B cell (primary cell): ENCODE data around the gene PRAME.

Experiments used
- CTCF ChIP-seq: fragments of 200-600 bp; IDR thresholded peaks from one replicate; pipeline ENCODE4 v1.8.0; 2022; ENCODE audit warnings: antibody characterized with exemption, mild to moderate bottlenecking
- EZH2 ChIP-seq: IDR thresholded peaks from 2 replicates; pipeline ENCODE4 v1.6.1; 2012; ENCODE audit warnings: borderline replicate concordance, low read depth, mild to moderate bottlenecking, moderate library complexity, low read length; ENCODE audit not compliant: insufficient read depth, poor library complexity, severe bottlenecking

- no peak for TF ChIP-seq CTCF
- TF ChIP-seq EZH2: no peak
Measured at GRCh38 chr22:22600531-22601261, 41.6 kb upstream of the PRAME start.
